HG03060 (cell line): ENCODE measurements around the gene NDC1.

Experiments
- ATAC-seq: cut with Tn5 transposase; IDR thresholded peaks from one replicate; pipeline ENCODE4 v1.9.1; 2021; ENCODE audit warnings: low read depth, moderate number of reproducible peaks; ENCODE audit not compliant: unreplicated experiment

NDC1 gene

DNA sequence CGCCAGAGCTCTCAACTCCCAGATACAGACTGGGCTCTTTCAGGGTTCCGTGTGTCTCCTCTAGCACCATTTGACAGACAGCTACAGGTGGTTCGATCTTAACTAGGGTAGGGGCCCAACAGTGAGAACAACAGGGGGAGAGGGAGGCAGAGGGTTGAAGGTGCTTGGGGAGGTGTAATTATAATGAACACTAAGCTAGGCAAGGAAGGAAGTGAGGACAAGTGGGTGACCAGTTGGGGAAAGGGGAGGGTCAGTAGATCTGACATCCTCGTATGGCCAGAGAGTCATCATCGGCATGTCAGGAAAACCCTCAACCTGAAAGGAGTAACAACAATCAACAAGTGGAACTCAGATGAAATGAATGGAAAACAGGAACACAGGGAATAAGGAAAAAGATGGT lies 121.9 kb downstream of the NDC1 start:
- no peak for ATAC-seq

DNA sequence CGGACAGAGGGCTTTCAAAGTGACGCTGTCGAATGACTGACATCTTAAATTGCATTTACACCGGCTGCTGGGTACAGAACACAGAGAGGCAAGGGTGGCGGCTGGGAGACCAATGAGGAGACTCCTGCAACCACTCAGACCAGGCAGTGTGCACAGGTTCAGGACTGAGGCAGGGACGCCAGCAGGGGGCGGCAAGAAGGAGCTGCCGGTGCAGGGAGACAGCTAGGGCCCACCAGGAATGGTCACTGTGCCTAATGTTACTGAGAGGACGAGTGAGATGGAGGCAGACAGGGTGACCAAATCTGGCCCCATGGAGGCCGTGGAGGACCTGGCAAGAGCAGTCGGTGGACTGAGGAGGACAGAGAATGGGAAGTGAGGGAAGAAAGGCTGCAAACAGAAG lies 122.6 kb downstream of the NDC1 start:
- no peak for ATAC-seq
